HepG2 (cell line): Measurements from ENCODE around the gene KRTAP5-10. TPM values are rescaled to one million over a fixed set of nuclear protein-coding genes. Genes with fewer than 3 reads are reported as not detected.

ENCODE experiments used
- ATAC-seq: fragments of 200-7000 bp; cut with Tn5 transposase; 3 replicates; pipeline ENCODE4 v1.9.1; 2020; ENCODE audit warnings: mild to moderate bottlenecking, moderate library complexity
- BruUV-seq: library from RNA; stranded (reverse); fragments of 400-500 nt; replicated peaks from 2 replicates; lab custom pipeline; 2021; lab: Mats Ljungman, UMichigan
- CTCF ChIA-PET: fragments of 300-600 bp; formaldehyde crosslinking; extraction: SDS; loops from one replicate; lab custom pipeline; 2021; ENCODE audit warnings: low total read pairs, inconsistent platforms, low intra/inter-chr PET ratio; lab: Yijun Ruan, JAX
- POLR2A ChIA-PET: fragments of 350-600 bp; sonication (Branson Sonifier 250); formaldehyde crosslinking; loops from one replicate; lab custom pipeline; 2020; ENCODE audit warnings: antibody characterized with exemption, inconsistent platforms; lab: Yijun Ruan, JAX
- DNase-seq: peaks from one replicate; pipeline ENCODE4 v3.0.0-alpha.2; 2015; ENCODE audit warnings: low spot score
- FAIRE-seq: peaks from 3 replicates; lab custom pipeline; 2011; peaks lifted over from hg19 to GRCh38; lab: Jason Lieb, UNC
- H2AFZ ChIP-seq: one replicate; pipeline ENCODE4 v1.6.1; 2011; ENCODE audit warnings: low read length, inconsistent platforms
- H3K27ac ChIP-seq: fragments of 300-600 bp; 3 replicates; pipeline ENCODE4 v1.8.0; 2011; ENCODE audit warnings: mixed run types, mild to moderate bottlenecking, mixed read lengths, low read length, inconsistent platforms; ENCODE audit not compliant: insufficient read depth; ENCODE audit errors: extremely low read length
- H3K27me3 ChIP-seq, 2 experiments: fragments of 200-600 bp in 1 of 2; 2 replicates in 1 of 2; 3 replicates in 1 of 2; pipeline versions ENCODE4 v1.6.0 to v1.8.0; 2011; ENCODE audit warnings: low read length in 2 of 2, mild to moderate bottlenecking in 2 of 2, moderate library complexity in 2 of 2, inconsistent platforms in 1 of 2; ENCODE audit not compliant: insufficient read depth in 2 of 2, control insufficient read depth in 1 of 2
- H3K36me3 ChIP-seq, 2 experiments: fragments of 200-600 bp in 1 of 2; replicated peaks in 1 of 2; 2 replicates in 1 of 2; 3 replicates in 1 of 2; pipeline versions ENCODE4 v1.5.1 to v1.8.0; 2011; ENCODE audit warnings: low read length in 2 of 2, inconsistent platforms in 1 of 2; ENCODE audit not compliant: insufficient read depth in 2 of 2, control insufficient read depth in 1 of 2
- H3K4me1 ChIP-seq: 2 replicates; pipeline ENCODE4 v1.5.1; 2012; ENCODE audit warnings: low read length, inconsistent platforms; ENCODE audit not compliant: insufficient read depth
- H3K4me2 ChIP-seq: 2 replicates; pipeline ENCODE4 v1.6.0; 2011; ENCODE audit warnings: low read depth, low read length, inconsistent platforms
- H3K4me3 ChIP-seq, 3 experiments: fragments of 200-600 bp in 1 of 3; sonication (generic), shearing (Covaris generic) in 1 of 3; replicated peaks in 1 of 3; 2 replicates each; pipeline ENCODE4 v1.5.1; 2011 to 2016; ENCODE audit warnings: low read length in 3 of 3, inconsistent platforms in 2 of 3, low read depth in 2 of 3, mild to moderate bottlenecking in 2 of 3, control low read depth in 1 of 3, mixed read lengths in 1 of 3; ENCODE audit not compliant: insufficient read depth in 1 of 3
- H3K79me2 ChIP-seq: one replicate; pipeline ENCODE4 v1.6.1; 2011; ENCODE audit warnings: low read length, inconsistent platforms; ENCODE audit not compliant: insufficient read depth
- H3K9ac ChIP-seq: 2 replicates; pipeline ENCODE4 v1.6.0; 2011; ENCODE audit warnings: mild to moderate bottlenecking, low read depth, low read length, inconsistent platforms; ENCODE audit not compliant: insufficient read depth
- H3K9me3 ChIP-seq: 2 replicates; pipeline ENCODE4 v1.5.1; 2012; ENCODE audit warnings: mild to moderate bottlenecking, low read length
- H4K20me1 ChIP-seq: 2 replicates; pipeline ENCODE4 v1.6.0; 2011; ENCODE audit warnings: inconsistent platforms, mild to moderate bottlenecking, low read length, moderate library complexity; ENCODE audit not compliant: insufficient read depth
- AGO2 ChIP-seq: fragments of 200-400 bp; formaldehyde crosslinking; optimal IDR thresholded peaks from 2 replicates; pipeline ENCODE3; 2017; ENCODE audit warnings: mild to moderate bottlenecking, low read depth, low read length, moderate library complexity
- ELF3 ChIP-seq: IDR thresholded peaks from 2 replicates; pipeline ENCODE4 v1.6.1; 2016; ENCODE audit warnings: missing genetic modification reagents, missing compliant biosample characterization
- FOSL2 ChIP-seq: sonication (generic); formaldehyde crosslinking; IDR thresholded peaks from 2 replicates; pipeline ENCODE4 v1.4.0; 2020; ENCODE audit warnings: missing genetic modification reagents
- FOXA3 ChIP-seq: IDR thresholded peaks from 2 replicates; pipeline ENCODE4 v1.6.1; 2016; ENCODE audit warnings: missing genetic modification reagents, missing compliant biosample characterization
- FOXK1 ChIP-seq: sonication (generic); formaldehyde crosslinking; IDR thresholded peaks from 2 replicates; pipeline ENCODE4 v1.4.0; 2020; ENCODE audit warnings: low read depth, missing genetic modification reagents, borderline replicate concordance
- FOXO4 ChIP-seq: sonication (generic); formaldehyde crosslinking; conservative IDR thresholded peaks from 2 replicates; pipeline ENCODE4 v1.8.1; 2023; ENCODE audit warnings: missing genetic modification reagents
- HIVEP1 ChIP-seq: sonication (generic); formaldehyde crosslinking; IDR thresholded peaks from 2 replicates; pipeline ENCODE4 v1.4.0; 2020; ENCODE audit warnings: mild to moderate bottlenecking, missing genetic modification reagents
- MAZ ChIP-seq, 2 experiments: sonication (generic) in 1 of 2; formaldehyde crosslinking in 1 of 2; IDR thresholded peaks; 2 replicates each; pipeline versions ENCODE4 v1.5.0 to v1.6.1; 2012 to 2020; ENCODE audit warnings: low read depth in 2 of 2, mild to moderate bottlenecking in 2 of 2, borderline replicate concordance in 1 of 2, improper control_type of control experiment in 1 of 2, low read length in 1 of 2, missing genetic modification reagents in 1 of 2, moderate library complexity in 1 of 2
- MEIS2 ChIP-seq: sonication (generic); formaldehyde crosslinking; IDR thresholded peaks from 2 replicates; pipeline ENCODE4 v1.9.0; 2021; ENCODE audit warnings: mild to moderate bottlenecking, missing genetic modification reagents
- MTA3 ChIP-seq: sonication (generic); formaldehyde crosslinking; IDR thresholded peaks from 2 replicates; pipeline ENCODE4 v1.4.0; 2020; ENCODE audit warnings: missing genetic modification reagents
- NFKBIZ ChIP-seq: IDR thresholded peaks from 2 replicates; pipeline ENCODE4 v1.6.1; 2018; ENCODE audit warnings: missing genetic modification reagents, missing compliant biosample characterization
- PAXIP1 ChIP-seq: sonication (generic); formaldehyde crosslinking; conservative IDR thresholded peaks from 2 replicates; pipeline ENCODE4 v1.4.0; 2020; ENCODE audit warnings: mild to moderate bottlenecking, missing genetic modification reagents, moderate library complexity
- RXRA ChIP-seq: sonication (generic); formaldehyde crosslinking; IDR thresholded peaks from 2 replicates; pipeline ENCODE4 v1.5.1; 2020; ENCODE audit warnings: missing genetic modification reagents
- SALL1 ChIP-seq: sonication (generic); formaldehyde crosslinking; IDR thresholded peaks from 2 replicates; pipeline ENCODE4 v1.8.0; 2022; ENCODE audit warnings: mild to moderate bottlenecking, missing genetic modification reagents
- SSRP1 ChIP-seq: IDR thresholded peaks from 2 replicates; pipeline ENCODE4 v1.6.1; 2016; ENCODE audit warnings: control low read depth
- STAG1 ChIP-seq: sonication (generic); formaldehyde crosslinking; IDR thresholded peaks from 2 replicates; pipeline ENCODE4 v1.4.0; 2020; ENCODE audit warnings: missing genetic modification reagents
- TERF1 ChIP-seq: sonication (generic); formaldehyde crosslinking; IDR thresholded peaks from 2 replicates; pipeline ENCODE4 v1.8.0; 2022; ENCODE audit warnings: mild to moderate bottlenecking, missing genetic modification reagents, moderate library complexity
- ZNF510 ChIP-seq: sonication (generic); formaldehyde crosslinking; IDR thresholded peaks from 2 replicates; pipeline ENCODE4 v1.4.0; 2020; ENCODE audit warnings: low read depth, mild to moderate bottlenecking, missing genetic modification reagents
- WGBS: methylation state at CpG from one replicate; pipeline ENCODE4 v1.1.6; 2017; ENCODE audit warnings: low lambda C conversion rate; 5-methylcytosine and 5-hydroxymethylcytosine counted together
- in situ Hi-C: cut with HindIII; loops from 2 replicates; pipeline ENCODE4 v1.10.0; 2017; ENCODE audit warnings: low pct_unique_long_range_greater_than_20kb; ENCODE audit not compliant: extremely low pct_ligation_motif_present
- intact Hi-C: fragments of 100-400 bp; cut with micrococcal nuclease; formaldehyde crosslinking; loops from one replicate; pipeline ENCODE4 v1.10.0; 2022; ENCODE audit not compliant: unreplicated experiment
- polyA plus RNA-seq, 8 experiments: library from polyadenylated mRNA; depleted of rRNA in 3 of 8; stranded (reverse) in 7 of 8; unstranded in 1 of 8; fragments of >200 nt; fragmentation: Illumina TruSeq in 4 of 8; extraction: Trizol in 4 of 8; gene quantifications; 2 replicates each; pipeline versions ENCODE4 v1.2.1 to v1.2.3, GENCODE V29; 2011 to 2016; ENCODE audit warnings: low read depth in 4 of 8, missing spikeins in 1 of 8, mixed read lengths in 1 of 8; ENCODE audit not compliant: insufficient read depth in 1 of 8
- total RNA-seq, 5 experiments: library from RNA; depleted of rRNA; stranded (reverse); fragments of >200 nt; fragmentation: Illumina TruSeq; extraction: Trizol; gene quantifications; 2 replicates each; pipeline ENCODE4 v1.2.3, GENCODE V29; 2016; ENCODE audit warnings: low read depth in 1 of 5

Gene KRTAP5-10
- total and polyA plus RNA-seq, 2 of the 13 experiments (the other 11 are each of a cell fraction or from before 2014, with no cell fraction given): not detected

GRCh38 chr11:71525188-71525937 lies 40.0 kb upstream of the KRTAP5-10 start:
- BruUV-seq: no TSS peak
- FAIRE-seq: no peak
- Histone ChIP-seq H3K4me3 (0 out of 6 replicates have a peak overlapping the region, but pooled peaks of 1 of the 3 experiments have one; percentile 7), H3K36me3 (no peaks in the 10 kb centered on the region), H4K20me1 (no peaks in the 10 kb centered on the region), H3K9ac (no peak overlapping the region), H3K4me2 (peak overlapping the region; percentile 28; the same call in 1 of the 2 replicates), H3K27ac (no peak overlapping the region), H3K79me2 (no peaks in the 10 kb centered on the region), H3K4me1 (peaks cover 45% of the 10 kb centered on the region), H3K9me3 (no peaks in the 10 kb centered on the region), H2AFZ (no peak overlapping the region), H3K27me3 (no peaks in the 10 kb centered on the region)
- 47% methylated on average over 2 of the region's 3 CpGs for WGBS
- peak; percentile 58 for ATAC-seq
- intact Hi-C loops (no loop called here), in situ Hi-C loops (no loop called here)
- ChIA-PET CTCF (no interaction called here), POLR2A (interaction anchor here (0.8 to 2.7 kb wide), 2 partner anchors 9 to 38 kb away, joined by 4 to 6 read pairs; no protein-coding TSS in a partner anchor)
- no peak for DNase-seq
- peak; percentile 21; the same call in 1 of the 2 replicates for TF ChIP-seq SALL1 (CRISPR knock-in tag)
- no peak for TF ChIP-seq ZNF510 (CRISPR knock-in tag)
- TF ChIP-seq MTA3 (CRISPR knock-in tag): no peak
- TF ChIP-seq SSRP1: no peak
- TF ChIP-seq MEIS2 (CRISPR knock-in tag): no peak
- no peak for TF ChIP-seq HIVEP1 (CRISPR knock-in tag)
- TF ChIP-seq FOXO4 (CRISPR knock-in tag): 0 out of 2 replicates have a peak, but pooled peaks have one; percentile 79
- TF ChIP-seq PAXIP1 (CRISPR knock-in tag): 0 out of 2 replicates have a peak, but pooled peaks have one; percentile 18
- no peak for TF ChIP-seq RXRA (CRISPR knock-in tag)
- 0 out of 2 replicates have a peak, but pooled peaks have one; percentile 16 for TF ChIP-seq FOXA3 (CRISPR knock-in tag)
- no peak for TF ChIP-seq AGO2
- no peak for TF ChIP-seq NFKBIZ (CRISPR knock-in tag)
- no peak for TF ChIP-seq FOXK1 (CRISPR knock-in tag)
- no peak for TF ChIP-seq MAZ (IDR thresholded peaks at IDR 0.05; ENCODE audit: borderline replicate concordance, low read depth, low read length)
- TF ChIP-seq MAZ (CRISPR knock-in tag; IDR thresholded peaks at IDR 0.05; ENCODE audit: low read depth): no peak
- no peak for TF ChIP-seq STAG1
- TF ChIP-seq ELF3 (CRISPR knock-in tag): 0 out of 2 replicates have a peak, but pooled peaks have one; percentile 11
- peak; percentile 40; the same call in 1 of the 2 replicates for TF ChIP-seq FOSL2
- TF ChIP-seq TERF1 (CRISPR knock-in tag): no peak
